K562 (cell line): ENCODE data around the gene CBY3.
"Not testable (repeated sequence)": the region's sequence is repeated elsewhere in the genome, so short reads cannot be mapped to it uniquely, and the experiment has no call there.

Experiments
- E2F1 ChIP-seq: sonication (generic); formaldehyde crosslinking; IDR thresholded peaks from 2 replicates; pipeline ENCODE4 v1.8.1; 2023; ENCODE audit warnings: mild to moderate bottlenecking, missing genetic modification reagents, moderate library complexity
- NRF1 ChIP-seq, 2 experiments: fragments of 450-650 bp; IDR thresholded peaks in 1 of 2; conservative IDR thresholded peaks in 1 of 2; 2 replicates each; pipeline ENCODE4 v1.6.1; 2014; ENCODE audit warnings: mild to moderate bottlenecking in 2 of 2
- POLR2A ChIP-seq: fragments of 450-650 bp; conservative IDR thresholded peaks from 2 replicates; pipeline ENCODE4 v1.6.1; 2016
- SMC3 ChIP-seq: conservative IDR thresholded peaks from 2 replicates; pipeline ENCODE4 v1.6.1; 2011; ENCODE audit warnings: low read depth, low read length, improper control_type of control experiment; ENCODE audit not compliant: insufficient read depth
- SRF ChIP-seq, 2 experiments: fragments of 250-450, 450-650 bp in 1 of 2; sonication (Bioruptor Pico) in 1 of 2; sonication (generic) in 1 of 2; formaldehyde crosslinking; IDR thresholded peaks; 2 replicates each; pipeline versions ENCODE4 v1.5.0 to v1.5.1; 2020 to 2022; ENCODE audit warnings: mild to moderate bottlenecking in 1 of 2, missing genetic modification reagents in 1 of 2
- UBTF ChIP-seq, 2 experiments: IDR thresholded peaks; 2 replicates each; pipeline ENCODE4 v1.6.1; 2012; ENCODE audit warnings: improper control_type of control experiment in 2 of 2, low read depth in 2 of 2, low read length in 2 of 2, borderline replicate concordance in 1 of 2
- YY1 ChIP-seq, 3 experiments: IDR thresholded peaks; 2 replicates each; pipeline ENCODE4 v1.6.1; 2011; ENCODE audit warnings: low read length in 2 of 3, mild to moderate bottlenecking in 2 of 3, moderate library complexity in 2 of 3, borderline replicate concordance in 1 of 3, control low read depth in 1 of 3, low read depth in 1 of 3; ENCODE audit not compliant: insufficient read depth in 3 of 3, insufficient replicate concordance in 2 of 3, control insufficient read depth in 1 of 3, insufficient read length in 1 of 3; ENCODE audit errors: extremely low read depth in 1 of 3
- ZNF3 ChIP-seq: fragments of 250-450 bp; sonication (Bioruptor Pico); IDR thresholded peaks from 2 replicates; pipeline ENCODE4 v1.5.0; 2021; ENCODE audit warnings: mild to moderate bottlenecking, moderate library complexity
- TF ChIP-seq, protein P1 (sequence below), 2 experiments: fragments of 450-650 bp in 1 of 2; sonication (generic) in 1 of 2; formaldehyde crosslinking in 1 of 2; IDR thresholded peaks in 1 of 2; conservative IDR thresholded peaks in 1 of 2; 2 replicates each; pipeline versions ENCODE4 v1.6.1 to v1.8.1; 2016 to 2023; ENCODE audit warnings: mild to moderate bottlenecking in 2 of 2, moderate library complexity in 2 of 2, inconsistent platforms in 1 of 2, missing genetic modification reagents in 1 of 2
- TF ChIP-seq, protein P2 (sequence below), 3 experiments: IDR thresholded peaks in 2 of 3; conservative IDR thresholded peaks in 1 of 3; 2 replicates each; pipeline ENCODE4 v1.5.1; 2011 to 2012; ENCODE audit warnings: low read length in 3 of 3, mild to moderate bottlenecking in 3 of 3, control low read depth in 2 of 3, improper control_type of control experiment in 1 of 3, inconsistent platforms in 1 of 3, low read depth in 1 of 3, mixed read lengths in 1 of 3, moderate library complexity in 1 of 3; ENCODE audit not compliant: insufficient read depth in 2 of 3

GRCh38 chr5:179642626-179643025, 38.2 kb downstream of the CBY3 start:
- TF ChIP-seq SRF (CRISPR knock-in tag; IDR thresholded peaks at IDR 0.05); NRF1 (conservative IDR thresholded peaks at IDR 0.05 in 1 of 2, IDR thresholded peaks at IDR 0.05 in 1 of 2); E2F1 (CRISPR knock-in tag); UBTF (IDR thresholded peaks at IDR 0.05; ENCODE audit: borderline replicate concordance in 1 of 2, low read depth in 2 of 2, low read length in 2 of 2); YY1 (IDR thresholded peaks at IDR 0.05; ENCODE audit: borderline replicate concordance in 1 of 3, control insufficient read depth in 1 of 3, extremely low read depth in 1 of 3, insufficient read depth in 3 of 3, insufficient read length in 1 of 3, insufficient replicate concordance in 2 of 3, low read depth in 1 of 3, low read length in 2 of 3); ZNF3; SMC3; POLR2A: not testable (repeated sequence)
- TF ChIP-seq, protein P1, sequence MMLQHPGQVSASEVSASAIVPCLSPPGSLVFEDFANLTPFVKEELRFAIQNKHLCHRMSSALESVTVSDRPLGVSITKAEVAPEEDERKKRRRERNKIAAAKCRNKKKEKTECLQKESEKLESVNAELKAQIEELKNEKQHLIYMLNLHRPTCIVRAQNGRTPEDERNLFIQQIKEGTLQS (IDR thresholded peaks at IDR 0.05) = not testable (repeated sequence)
- TF ChIP-seq, protein P1 (CRISPR knock-in tag; conservative IDR thresholded peaks at IDR 0.05) = not testable (repeated sequence)
- TF ChIP-seq, protein P2, sequence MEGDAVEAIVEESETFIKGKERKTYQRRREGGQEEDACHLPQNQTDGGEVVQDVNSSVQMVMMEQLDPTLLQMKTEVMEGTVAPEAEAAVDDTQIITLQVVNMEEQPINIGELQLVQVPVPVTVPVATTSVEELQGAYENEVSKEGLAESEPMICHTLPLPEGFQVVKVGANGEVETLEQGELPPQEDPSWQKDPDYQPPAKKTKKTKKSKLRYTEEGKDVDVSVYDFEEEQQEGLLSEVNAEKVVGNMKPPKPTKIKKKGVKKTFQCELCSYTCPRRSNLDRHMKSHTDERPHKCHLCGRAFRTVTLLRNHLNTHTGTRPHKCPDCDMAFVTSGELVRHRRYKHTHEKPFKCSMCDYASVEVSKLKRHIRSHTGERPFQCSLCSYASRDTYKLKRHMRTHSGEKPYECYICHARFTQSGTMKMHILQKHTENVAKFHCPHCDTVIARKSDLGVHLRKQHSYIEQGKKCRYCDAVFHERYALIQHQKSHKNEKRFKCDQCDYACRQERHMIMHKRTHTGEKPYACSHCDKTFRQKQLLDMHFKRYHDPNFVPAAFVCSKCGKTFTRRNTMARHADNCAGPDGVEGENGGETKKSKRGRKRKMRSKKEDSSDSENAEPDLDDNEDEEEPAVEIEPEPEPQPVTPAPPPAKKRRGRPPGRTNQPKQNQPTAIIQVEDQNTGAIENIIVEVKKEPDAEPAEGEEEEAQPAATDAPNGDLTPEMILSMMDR (IDR thresholded peaks at IDR 0.05 in 2 of 3, conservative IDR thresholded peaks at IDR 0.05 in 1 of 3; ENCODE audit: insufficient read depth in 2 of 3, low read depth in 1 of 3, low read length in 3 of 3) = not testable (repeated sequence)
